ENCODE results near the gene PTPN12. TPM values are rescaled to one million over a fixed set of nuclear protein-coding genes. Genes with fewer than 3 reads are reported as not detected.
"Not testable (repeated sequence)": the region's sequence is repeated elsewhere in the genome, so short reads cannot be mapped to it uniquely, and the experiment has no call there.

The PTPN12 gene
- total and polyA plus RNA-seq, 4 donors, result 75.9 to 338 (median 85.8) TPM

DNA sequence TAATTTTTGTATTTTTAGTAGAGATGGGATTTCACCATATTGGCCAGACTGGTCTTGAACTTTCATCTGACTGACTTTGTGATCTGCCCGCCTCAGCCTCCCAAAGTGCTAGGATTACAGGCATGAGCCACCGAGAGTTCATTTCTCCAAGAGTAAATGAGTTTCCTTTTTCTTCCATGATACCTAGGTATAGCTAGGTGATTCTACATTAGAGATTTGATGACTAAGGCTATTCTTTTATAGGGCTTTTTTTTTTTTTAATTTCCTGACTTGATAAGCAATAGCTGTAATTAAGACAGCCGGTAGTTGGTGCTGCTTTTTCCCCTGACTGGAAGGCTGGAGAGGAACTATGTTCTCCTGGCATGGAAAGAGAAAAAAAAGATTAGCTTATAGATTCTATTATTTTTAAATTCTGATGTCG lies 3.3 kb downstream of the PTPN12 start:
- no peak overlapping the region for H3K4me3 ChIP-seq
- no peak for DNase-seq
- 70 to 71% methylated on average over 4 of the region's 4 CpGs for whole genome bisulfite sequencing, 2 donors
- no peak overlapping the region for H3K9ac ChIP-seq (ENCODE audit: insufficient read depth in 1 of 2, low read length in 2 of 2)
- H3K27me3 ChIP-seq (ENCODE audit: control insufficient read depth in 3 of 3, insufficient read depth in 3 of 3, low read length in 2 of 3), result no peaks in the 10 kb centered on the region
- H3K9me3 ChIP-seq (ENCODE audit: control insufficient read depth in 4 of 4, insufficient read depth in 3 of 4, low read length in 3 of 4), result no peaks in the 10 kb centered on the region
- no peak overlapping the region for H3K27ac ChIP-seq (ENCODE audit: low read depth in 1 of 2, low read length in 1 of 2)
- TF ChIP-seq, protein P1, sequence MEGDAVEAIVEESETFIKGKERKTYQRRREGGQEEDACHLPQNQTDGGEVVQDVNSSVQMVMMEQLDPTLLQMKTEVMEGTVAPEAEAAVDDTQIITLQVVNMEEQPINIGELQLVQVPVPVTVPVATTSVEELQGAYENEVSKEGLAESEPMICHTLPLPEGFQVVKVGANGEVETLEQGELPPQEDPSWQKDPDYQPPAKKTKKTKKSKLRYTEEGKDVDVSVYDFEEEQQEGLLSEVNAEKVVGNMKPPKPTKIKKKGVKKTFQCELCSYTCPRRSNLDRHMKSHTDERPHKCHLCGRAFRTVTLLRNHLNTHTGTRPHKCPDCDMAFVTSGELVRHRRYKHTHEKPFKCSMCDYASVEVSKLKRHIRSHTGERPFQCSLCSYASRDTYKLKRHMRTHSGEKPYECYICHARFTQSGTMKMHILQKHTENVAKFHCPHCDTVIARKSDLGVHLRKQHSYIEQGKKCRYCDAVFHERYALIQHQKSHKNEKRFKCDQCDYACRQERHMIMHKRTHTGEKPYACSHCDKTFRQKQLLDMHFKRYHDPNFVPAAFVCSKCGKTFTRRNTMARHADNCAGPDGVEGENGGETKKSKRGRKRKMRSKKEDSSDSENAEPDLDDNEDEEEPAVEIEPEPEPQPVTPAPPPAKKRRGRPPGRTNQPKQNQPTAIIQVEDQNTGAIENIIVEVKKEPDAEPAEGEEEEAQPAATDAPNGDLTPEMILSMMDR (IDR thresholded peaks at IDR 0.05; ENCODE audit: control extremely low read depth, extremely low read depth), result no peak
- peaks cover 11 to 36% (median 23%) of the 10 kb centered on the region in 5 donors for H3K4me1 ChIP-seq (ENCODE audit: control insufficient read depth in 5 of 5, insufficient read depth in 5 of 5, low read length in 5 of 5)
- peaks cover 0 to 2% (median 0%) of the 10 kb centered on the region in 4 donors for H3K36me3 ChIP-seq (ENCODE audit: control insufficient read depth in 4 of 4, insufficient read depth in 4 of 4, low read length in 4 of 4)
- ATAC-seq (ENCODE audit: insufficient read depth, low FRiP score), result no peak

DNA sequence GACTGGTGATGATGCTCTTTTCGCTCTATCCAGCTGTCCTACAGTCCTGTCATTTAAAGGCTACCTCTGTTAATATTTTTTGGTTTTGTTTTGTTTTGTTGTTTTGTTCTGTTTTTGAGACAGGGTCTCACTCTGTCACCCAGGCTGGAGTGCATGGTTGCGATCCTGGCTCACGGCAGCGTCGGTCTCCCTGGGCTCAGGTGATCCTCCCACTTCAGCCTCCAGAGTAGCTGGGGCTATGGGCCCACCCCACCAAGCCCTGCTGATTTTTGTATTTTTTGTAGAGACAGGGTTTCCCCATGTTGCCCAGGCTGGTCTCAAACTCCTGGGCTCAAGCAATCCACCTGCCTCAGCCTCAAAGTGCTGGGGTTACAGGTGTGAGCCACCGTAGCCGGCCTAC lies 3.9 kb downstream of the PTPN12 start:
- H3K9me3 ChIP-seq (ENCODE audit: control insufficient read depth in 4 of 4, insufficient read depth in 3 of 4, low read length in 3 of 4); ATAC-seq (ENCODE audit: insufficient read depth, low FRiP score); H3K36me3 ChIP-seq (ENCODE audit: control insufficient read depth in 4 of 4, insufficient read depth in 4 of 4, low read length in 4 of 4); H3K27me3 ChIP-seq (ENCODE audit: control insufficient read depth in 3 of 3, insufficient read depth in 3 of 3, low read length in 2 of 3); H3K4me3 ChIP-seq; H3K27ac ChIP-seq (ENCODE audit: low read depth in 1 of 2, low read length in 1 of 2); DNase-seq; H3K9ac ChIP-seq (ENCODE audit: insufficient read depth in 1 of 2, low read length in 2 of 2): not testable (repeated sequence)
- 94 to 96% methylated on average over 7 of the region's 7 CpGs for WGBS, 2 donors
- H3K4me1 ChIP-seq (ENCODE audit: control insufficient read depth in 5 of 5, insufficient read depth in 5 of 5, low read length in 5 of 5), result peaks cover 11 to 36% (median 23%) of the 10 kb centered on the region in 5 donors

DNA sequence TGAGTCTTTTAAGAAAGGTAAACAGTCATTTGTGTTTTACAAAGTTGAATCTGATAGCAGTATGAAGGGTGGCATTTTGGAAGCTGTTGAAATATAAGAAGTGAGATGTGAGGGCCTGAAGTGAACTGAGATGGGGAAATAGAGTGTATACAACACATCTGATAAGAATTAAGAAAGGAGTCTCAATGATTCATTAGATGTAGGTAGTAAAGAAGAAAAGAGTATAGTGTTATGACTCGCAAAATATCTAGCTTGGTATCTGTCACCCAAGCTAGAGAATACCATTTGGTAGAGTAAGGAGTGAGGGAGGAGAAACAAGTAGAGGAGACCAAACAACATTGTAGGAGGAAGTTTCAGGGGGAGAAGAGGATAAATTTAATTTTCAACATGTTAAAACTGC lies 5.3 kb downstream of the PTPN12 start:
- WGBS, 2 donors, result 61 to 82% methylated on average over 1 of the region's 1 CpG
- no peak overlapping the region for H3K27ac ChIP-seq (ENCODE audit: low read depth in 1 of 2, low read length in 1 of 2)
- no peak overlapping the region for H3K4me3 ChIP-seq
- H3K9ac ChIP-seq (ENCODE audit: insufficient read depth in 1 of 2, low read length in 2 of 2), result no peak overlapping the region
- DNase-seq, result no peak
- H3K4me1 ChIP-seq (ENCODE audit: control insufficient read depth in 5 of 5, insufficient read depth in 5 of 5, low read length in 5 of 5), result peaks cover 9 to 38% (median 24%) of the 10 kb centered on the region in 5 donors
- no peaks in the 10 kb centered on the region for H3K27me3 ChIP-seq (ENCODE audit: control insufficient read depth in 3 of 3, insufficient read depth in 3 of 3, low read length in 2 of 3)
- no peak for ATAC-seq (ENCODE audit: insufficient read depth, low FRiP score)
- TF ChIP-seq, protein P1 (IDR thresholded peaks at IDR 0.05; ENCODE audit: control extremely low read depth, extremely low read depth), result no peak
- peaks cover 0 to 2% (median 0%) of the 10 kb centered on the region in 4 donors for H3K36me3 ChIP-seq (ENCODE audit: control insufficient read depth in 4 of 4, insufficient read depth in 4 of 4, low read length in 4 of 4)
- H3K9me3 ChIP-seq (ENCODE audit: control insufficient read depth in 4 of 4, insufficient read depth in 3 of 4, low read length in 3 of 4), result no peaks in the 10 kb centered on the region

DNA sequence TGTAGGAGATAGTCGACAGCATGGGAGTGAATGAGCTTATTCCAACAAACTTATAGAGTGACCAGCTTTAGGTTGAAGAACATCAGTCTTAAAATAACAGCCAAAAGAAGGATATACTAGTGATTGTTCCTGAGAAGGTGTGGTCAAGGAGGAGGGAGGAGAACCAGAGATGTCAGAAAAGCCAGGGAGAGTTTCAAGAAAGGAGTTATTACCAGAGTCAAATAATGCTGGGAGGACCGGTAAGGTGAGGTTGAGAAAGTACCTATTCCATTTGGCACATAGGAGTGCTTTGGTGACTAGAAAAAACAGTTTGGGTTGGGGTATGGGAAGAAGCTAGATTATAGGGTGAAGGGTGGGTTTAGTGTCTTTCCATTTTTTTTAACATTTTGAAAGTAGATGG lies 5.8 kb downstream of the PTPN12 start:
- H3K4me3 ChIP-seq, result no peak overlapping the region
- no peaks in the 10 kb centered on the region for H3K9me3 ChIP-seq (ENCODE audit: control insufficient read depth in 4 of 4, insufficient read depth in 3 of 4, low read length in 3 of 4)
- TF ChIP-seq, protein P1 (IDR thresholded peaks at IDR 0.05; ENCODE audit: control extremely low read depth, extremely low read depth), result no peak
- peaks cover 9 to 39% (median 27%) of the 10 kb centered on the region in 5 donors for H3K4me1 ChIP-seq (ENCODE audit: control insufficient read depth in 5 of 5, insufficient read depth in 5 of 5, low read length in 5 of 5)
- peaks cover 0 to 2% (median 0%) of the 10 kb centered on the region in 4 donors for H3K36me3 ChIP-seq (ENCODE audit: control insufficient read depth in 4 of 4, insufficient read depth in 4 of 4, low read length in 4 of 4)
- no peak for DNase-seq
- H3K27me3 ChIP-seq (ENCODE audit: control insufficient read depth in 3 of 3, insufficient read depth in 3 of 3, low read length in 2 of 3), result no peaks in the 10 kb centered on the region
- H3K27ac ChIP-seq (ENCODE audit: low read depth in 1 of 2, low read length in 1 of 2), result no peak overlapping the region
- ATAC-seq (ENCODE audit: insufficient read depth, low FRiP score), result no peak
- WGBS, 2 donors, result 40 to 73% methylated on average over 2 of the region's 2 CpGs
- no peak overlapping the region for H3K9ac ChIP-seq (ENCODE audit: insufficient read depth in 1 of 2, low read length in 2 of 2)
